Fibroblast of gingiva (primary cell): ENCODE results near the gene SMCO2.

Experiments used
- DNase-seq: peaks from one replicate; pipeline ENCODE4 v3.0.0-alpha.2; 2011; ENCODE audit warnings: low read depth

The SMCO2 gene

DNA sequence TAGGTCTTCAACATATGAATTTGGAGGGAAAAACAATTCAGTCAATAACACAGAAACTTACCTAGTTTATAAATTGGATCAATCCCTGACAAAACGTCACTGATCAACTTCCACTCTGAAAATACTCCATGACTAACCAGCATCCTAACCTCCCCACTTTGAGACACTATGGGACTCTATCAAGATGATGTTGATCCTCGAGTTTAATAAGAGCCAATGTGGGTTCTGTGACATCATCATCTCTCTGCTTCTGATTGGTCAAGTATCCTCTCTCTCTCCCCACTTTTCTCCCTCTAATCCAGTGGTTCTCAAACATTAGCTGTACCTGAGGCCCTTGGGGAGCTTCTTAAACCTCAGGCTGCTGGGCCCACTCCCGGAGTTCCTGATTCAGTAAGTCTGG lies at the start of gene SMCO2:
SMCO2 (plus strand) TSS at position 301 of the 400 bp plus-strand sequence. CDS start 23,896 bp downstream, outside the sequence.
- no peak for DNase-seq

DNA sequence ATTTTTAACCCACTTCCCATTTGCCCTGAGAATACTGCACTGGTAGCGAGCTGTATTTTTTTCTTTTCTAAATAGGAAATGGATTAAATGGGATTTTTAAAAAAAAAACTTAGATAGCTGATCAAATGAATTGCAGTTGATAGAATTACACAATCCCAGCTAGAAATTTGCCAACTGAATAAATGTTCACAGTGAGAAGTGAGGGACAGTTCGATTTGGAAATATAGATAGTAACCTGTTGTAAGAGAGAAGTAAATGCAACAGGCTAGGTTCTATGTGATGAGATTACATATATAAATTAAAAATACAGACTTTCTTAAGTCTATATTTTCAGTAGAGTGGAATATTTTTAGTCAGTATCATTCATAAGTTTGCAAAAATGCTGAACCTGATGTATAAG lies 48.1 kb upstream of the SMCO2 start:
- DNase-seq = no peak

DNA sequence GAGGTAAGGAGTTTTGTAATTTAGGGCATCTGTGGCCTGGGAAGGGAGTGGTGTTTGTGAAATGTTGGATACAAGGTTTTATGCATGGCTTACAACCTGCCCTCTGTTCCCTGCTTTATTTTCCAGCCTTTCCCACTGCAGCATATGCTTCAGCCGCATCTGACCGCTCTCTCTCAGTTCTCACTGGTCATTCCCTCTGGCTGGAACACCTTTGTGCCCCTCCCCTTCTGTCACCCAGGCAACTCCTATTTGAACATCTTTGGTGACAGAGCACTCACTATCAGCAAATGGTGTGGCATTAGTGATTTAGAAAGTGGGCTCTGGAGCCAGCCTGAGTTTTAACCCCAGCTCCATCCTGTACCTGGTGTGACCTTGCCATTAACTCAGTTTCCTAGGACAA lies 47.5 kb upstream of the SMCO2 start:
- no peak for DNase-seq

DNA sequence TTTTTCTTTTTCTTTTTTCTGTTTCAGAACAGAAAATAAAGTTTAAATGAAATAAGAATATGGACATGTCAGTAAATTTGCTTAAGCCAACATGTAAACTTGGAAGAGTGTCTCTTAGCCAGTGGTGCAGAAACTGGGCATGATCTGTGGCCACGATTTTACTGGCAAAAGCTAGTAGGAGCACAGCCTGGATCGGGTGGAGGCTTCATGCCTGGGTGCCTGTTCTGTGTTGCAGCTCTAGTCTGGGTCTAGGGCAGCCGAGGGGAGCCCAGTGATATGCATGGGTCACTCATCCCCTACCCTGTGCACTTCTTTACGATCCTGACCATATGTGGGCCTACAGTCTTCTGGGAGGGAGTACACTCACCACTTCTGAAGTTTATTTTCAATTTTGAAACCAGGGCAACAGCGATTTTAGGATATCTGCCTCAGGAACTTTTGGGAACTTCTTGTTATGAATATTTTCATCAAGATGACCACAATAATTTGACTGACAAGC lies 45.6 kb upstream of the SMCO2 start:
- peak; percentile 11 for DNase-seq

DNA sequence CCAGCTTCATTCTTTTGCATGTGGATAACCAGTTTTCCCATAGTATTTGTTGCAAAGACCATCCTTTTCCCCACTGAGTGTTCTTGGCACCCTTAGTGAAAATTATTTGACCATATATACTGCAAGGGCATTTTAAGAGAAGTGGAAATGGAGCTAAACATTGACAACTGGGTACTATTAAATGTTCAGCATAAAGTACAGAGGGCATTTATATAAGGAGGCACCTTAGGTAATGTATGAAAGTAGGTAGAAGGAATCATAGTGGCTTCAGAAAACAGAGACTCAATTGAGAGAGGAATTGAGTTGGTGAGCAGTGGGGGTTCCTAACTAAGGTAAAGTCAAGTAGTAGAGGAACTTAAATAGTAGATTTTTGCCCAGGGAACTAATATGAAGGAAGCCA lies 34.5 kb upstream of the SMCO2 start:
- no peak for DNase-seq

DNA sequence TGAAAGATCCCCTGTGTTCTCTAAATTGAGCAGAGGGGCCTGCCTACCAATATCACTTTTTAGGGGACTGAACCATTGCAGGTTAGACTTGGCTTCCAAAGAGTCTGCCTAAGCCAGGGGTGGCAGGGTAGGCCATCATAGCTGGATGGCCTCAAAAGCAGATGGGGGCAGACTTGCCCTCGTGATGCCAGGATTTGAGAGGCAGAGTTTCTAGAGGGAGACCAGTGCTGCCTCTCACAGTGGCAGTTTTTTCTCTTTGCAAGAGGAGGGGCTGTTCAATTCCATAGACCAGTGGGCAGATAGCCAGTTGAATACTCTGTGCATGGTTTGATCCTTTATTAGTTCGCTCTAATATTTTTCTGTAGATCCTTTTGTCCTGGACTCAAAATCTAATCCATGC lies 23.8 kb upstream of the SMCO2 start:
- DNase-seq = no peak

DNA sequence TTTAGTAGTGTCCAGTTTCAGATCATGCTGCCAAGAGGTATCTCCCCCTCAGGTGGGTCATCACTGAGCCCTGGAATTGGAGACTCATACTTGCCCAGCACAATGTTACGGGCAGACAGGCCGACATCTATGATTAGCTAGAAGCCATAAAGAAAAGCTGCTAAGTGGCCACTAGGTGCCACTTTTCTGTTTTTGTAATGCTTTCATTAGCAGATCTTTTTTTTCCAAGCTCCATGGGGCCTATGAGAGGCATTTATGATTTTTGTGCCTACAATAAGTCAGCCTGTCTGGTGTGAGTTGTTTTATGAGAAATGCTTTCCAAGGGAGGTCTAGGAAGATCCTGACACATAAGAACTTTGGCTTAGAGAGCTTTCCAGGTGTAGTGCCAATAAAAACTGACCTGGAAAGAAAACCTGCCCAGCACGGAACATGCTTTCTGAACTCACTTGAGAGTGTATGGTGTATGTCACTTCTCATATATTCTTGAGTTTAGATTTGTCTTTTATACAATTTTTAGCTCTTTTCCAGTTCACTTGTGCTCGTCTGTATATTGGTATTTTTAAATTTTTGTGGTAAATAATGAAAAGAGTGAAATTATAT lies 21.8 kb upstream of the SMCO2 start:
- DNase-seq = peak; percentile 66

DNA sequence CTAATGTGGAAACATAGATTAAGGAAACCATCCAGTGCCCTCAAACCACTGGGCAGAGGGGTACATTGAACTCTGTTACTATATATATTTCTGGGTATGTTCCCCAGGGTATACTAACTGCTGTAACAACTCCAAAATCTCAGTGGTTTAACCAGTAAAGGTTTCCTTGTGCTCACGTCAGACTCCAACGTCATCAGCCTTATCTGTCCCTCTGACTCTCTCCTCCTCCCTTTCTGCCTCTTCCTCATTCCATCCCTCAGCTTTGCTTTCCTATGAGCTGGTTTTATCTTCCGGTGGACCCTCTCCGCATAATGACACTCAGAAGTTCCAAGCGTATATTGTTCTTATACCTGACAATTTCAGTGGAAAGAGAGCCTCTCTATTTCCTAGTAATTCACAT lies 21.2 kb upstream of the SMCO2 start:
- DNase-seq = no peak

DNA sequence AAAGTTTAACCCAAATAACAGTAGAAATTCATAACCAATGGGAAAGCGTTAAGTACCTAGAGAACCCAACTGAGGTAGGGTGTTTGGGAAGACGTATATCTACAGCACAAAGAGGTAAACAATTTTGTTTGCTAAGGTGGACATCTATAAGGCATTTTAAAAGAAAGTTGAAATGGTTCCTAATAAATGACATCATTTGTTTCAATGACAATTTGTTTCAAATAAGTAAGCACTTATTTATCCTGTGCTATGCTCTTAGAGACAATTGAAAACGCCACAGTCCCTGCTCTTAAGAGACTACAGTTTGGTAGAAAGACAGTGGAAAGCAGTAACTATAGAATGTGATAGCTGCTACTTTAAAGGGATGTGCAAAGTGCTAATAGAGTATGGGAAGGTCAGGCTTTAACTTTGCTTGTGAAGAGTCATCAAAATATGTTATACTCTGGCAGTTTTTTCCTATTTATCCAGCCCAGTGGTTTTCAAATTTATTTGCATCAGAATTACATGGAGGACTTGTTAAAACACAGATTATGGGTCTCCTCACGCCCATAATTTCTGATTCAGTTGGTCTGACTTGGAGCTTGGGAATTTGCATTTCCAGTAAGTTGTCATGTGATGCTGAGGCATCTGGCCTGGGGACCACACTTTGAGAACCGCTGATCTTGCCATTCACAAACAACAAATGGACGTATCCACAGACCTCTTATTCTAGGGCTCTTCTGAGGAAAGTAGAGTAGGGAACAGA lies 19.6 kb upstream of the SMCO2 start:
- DNase-seq = no peak

DNA sequence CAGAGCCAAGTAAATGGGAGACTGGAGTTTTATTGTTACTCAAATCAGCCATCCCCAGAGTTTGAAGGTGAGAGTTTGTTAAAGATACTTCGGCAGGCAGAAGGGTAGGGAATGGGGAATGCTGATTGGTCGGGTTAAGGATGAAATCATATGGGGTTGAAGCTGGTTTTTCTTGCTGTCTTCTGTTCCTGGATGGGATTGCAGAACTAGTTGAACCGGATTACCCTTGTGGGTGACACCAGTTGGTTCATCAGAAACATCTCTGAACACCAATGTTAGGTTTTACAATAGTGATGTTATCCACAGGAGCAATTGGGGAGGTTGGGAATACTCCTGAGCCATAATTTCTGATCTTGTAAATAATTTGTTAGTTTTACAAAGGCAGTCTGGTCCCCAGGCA lies 18.7 kb upstream of the SMCO2 start:
- DNase-seq = no peak

DNA sequence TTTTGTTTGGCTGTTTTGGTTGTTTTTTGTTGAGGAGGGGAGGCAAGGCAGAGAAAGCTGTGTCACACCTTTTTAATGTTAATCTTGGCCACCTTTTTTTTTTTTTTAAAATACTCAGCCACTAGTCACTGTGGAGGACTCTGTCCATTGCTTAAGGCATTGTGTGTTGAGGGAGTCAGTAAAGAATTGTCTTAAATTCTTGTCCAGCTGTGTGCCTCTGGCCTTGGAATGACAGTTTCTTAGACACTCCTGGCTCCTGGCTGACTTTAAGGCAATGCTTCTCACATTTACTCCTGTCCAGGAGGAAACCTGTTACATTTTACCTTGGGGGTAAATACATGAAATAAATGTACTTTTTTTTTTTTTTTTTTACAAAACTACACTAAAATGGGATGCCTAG lies 18.1 kb upstream of the SMCO2 start:
- DNase-seq = no peak

DNA sequence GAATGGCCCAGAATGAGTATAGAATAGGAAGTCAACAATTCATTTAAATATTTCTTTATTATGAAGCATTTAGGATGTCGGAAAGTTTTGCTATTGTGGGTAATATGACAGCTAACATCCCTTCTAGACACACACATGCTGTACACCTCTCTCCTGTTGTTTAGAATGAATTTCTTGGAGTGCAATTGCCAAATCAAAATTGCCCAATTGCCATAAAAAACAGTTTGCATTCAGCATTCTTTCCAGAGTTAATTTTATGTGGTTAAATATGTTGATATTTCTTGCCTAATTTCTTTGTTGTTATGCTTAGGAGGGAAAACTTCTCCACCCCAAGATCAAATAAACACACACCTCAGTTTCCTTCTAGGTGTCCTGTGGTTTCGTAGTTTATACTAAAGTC lies 16.9 kb upstream of the SMCO2 start:
- peak; percentile 36 for DNase-seq

DNA sequence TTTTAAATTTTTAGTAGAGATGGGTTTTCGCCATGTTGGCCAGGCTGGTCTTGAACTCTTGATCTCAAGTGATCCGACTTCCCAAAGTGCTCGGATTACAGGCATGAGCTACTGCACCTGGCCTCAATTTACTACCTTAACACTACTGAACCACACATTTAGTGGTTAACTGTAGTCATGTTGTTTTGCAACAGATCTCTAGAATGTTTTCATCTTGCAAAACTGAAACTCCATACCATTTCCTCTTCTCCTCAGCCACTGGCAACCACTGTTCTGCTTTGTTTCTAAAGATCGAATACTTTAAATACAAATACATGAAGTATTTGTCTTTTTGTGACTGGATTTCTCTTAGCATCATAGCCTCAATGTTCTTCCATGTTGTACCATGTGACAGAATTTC lies 15.4 kb upstream of the SMCO2 start:
- peak; percentile 45 for DNase-seq

DNA sequence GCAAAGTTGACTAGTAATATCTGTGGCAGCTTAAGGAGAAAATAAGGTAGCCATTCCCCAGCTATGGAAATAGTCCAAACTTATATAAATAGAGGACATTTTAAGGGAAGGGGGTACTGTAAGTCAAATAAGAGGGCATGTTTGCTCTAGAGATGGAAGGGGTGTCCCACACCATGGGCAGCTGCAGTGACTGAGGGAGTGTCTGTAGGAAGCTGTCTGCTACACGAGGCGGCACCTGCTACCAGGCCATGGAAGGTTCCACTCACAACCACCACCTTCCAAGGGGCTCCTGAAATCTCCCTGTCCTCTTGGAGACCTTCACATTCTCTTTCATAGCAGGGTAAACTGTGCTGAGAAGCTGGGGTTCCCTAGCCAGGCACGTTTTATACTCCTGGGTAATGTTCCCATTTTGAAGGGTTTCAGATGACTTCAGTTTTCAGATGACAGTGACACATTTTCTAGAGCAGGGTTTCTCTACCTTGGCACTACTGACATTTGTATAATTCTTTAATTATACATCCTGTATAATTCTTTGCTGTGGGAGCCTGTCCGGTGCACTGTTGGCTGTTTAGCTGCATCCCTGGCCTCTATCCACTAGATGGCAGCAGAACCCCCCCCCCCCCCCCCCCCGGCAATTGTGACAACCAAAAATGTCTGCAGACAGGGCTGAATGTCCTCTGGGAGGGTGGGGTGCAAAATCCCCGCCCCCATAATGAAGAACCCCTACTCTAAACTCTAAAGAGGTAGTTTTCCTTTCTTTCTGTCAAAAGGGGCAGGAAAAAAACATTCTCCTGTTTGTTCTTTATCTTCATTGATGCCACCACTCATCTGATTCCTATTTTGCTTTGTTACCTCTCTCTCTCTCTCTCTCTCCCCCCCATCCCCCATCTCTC lies 11.6 kb upstream of the SMCO2 start:
- DNase-seq = no peak

DNA sequence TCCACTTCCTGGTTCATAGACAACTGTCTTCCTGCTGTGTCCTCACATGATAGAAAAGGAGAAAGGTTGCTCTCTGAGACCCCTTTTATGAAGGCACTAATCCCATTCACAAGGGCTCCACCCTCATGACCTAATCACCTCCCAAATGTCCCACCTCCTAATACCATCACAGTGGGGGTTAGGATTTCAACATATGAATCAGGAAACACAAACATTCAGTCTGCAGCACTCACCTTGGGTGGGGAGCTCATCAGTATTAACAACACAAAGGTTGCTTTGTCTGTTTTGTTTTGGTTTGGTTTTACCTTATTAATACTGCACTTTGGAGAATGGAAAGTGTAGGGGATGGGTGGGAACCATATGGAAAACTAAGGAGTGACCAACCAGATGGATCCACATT lies 10.5 kb upstream of the SMCO2 start:
- no peak for DNase-seq

DNA sequence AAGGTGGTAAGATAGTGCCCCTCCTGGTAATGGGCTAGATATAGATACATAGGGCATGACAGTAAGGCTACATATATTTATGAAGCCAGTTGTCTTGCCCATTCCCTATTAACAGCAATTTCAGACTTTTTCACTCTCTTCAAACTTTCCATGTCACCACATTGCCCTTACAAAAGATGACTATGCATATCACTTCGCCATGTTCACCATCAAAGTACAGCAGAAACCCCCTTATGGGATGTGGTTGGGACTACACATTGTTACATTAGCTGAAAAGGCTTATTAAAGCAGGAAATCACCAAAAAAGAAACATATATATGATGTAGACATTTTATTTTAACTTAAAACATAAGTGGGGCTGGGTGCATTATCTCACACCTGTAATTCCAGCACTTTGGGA lies 9.8 kb upstream of the SMCO2 start:
- DNase-seq = no peak

DNA sequence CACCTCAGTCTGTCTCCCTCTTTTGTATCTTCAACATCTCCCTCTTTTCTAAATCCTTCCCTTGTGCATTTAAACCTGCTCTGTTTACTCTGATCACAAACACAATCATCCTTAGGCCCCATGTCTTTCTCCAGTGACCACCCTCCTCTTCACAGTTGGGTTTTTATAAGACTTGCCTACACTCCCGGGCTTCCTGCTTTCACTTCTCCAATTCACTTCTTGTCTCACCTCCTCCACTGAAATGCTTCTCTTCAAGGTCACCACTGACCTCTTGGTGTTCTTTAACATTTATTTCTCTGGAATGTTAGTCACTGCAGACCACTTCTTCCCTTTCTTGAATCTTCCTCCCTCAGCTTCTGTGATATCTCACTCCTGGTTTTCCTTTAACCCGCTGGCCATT lies 8.7 kb upstream of the SMCO2 start:
- DNase-seq = no peak

DNA sequence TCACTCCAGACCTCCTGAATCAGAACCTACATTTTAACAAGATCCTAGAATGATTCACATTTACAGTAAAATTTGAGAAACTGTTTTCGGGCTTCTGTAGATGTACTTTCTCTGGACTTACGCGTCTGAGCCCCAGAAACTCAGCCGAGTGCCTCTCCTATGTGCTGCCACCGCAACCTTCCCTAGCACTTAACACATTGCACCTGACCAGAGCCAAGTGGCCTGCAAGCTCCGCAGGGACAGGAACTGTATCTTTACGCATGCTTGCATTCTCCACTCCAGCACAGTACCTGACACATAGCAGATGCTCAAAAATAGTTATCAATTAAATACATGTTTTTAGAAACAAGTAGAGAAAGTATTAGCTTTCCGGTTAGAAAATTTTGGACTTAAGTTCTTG lies 1.2 kb downstream of the SMCO2 start:
- no peak for DNase-seq

DNA sequence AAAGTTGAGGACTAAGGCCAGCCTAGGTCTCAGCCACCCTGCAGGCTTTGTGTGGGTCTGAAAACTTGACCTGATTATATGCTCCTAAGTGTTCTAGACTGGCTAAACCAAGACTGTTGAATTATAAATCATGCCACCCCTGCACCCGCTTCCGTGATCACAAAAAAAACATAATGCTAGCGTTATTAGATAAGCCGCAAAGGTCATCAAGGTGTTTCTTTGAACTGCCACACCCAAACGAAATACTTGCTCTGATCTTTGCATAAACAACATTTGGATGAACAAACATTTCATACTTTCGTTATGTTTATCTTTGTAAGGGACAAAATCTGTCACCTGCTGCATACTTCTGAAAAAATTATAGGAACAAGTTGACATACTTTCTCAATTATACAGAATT lies 2.5 kb downstream of the SMCO2 start:
- no peak for DNase-seq

DNA sequence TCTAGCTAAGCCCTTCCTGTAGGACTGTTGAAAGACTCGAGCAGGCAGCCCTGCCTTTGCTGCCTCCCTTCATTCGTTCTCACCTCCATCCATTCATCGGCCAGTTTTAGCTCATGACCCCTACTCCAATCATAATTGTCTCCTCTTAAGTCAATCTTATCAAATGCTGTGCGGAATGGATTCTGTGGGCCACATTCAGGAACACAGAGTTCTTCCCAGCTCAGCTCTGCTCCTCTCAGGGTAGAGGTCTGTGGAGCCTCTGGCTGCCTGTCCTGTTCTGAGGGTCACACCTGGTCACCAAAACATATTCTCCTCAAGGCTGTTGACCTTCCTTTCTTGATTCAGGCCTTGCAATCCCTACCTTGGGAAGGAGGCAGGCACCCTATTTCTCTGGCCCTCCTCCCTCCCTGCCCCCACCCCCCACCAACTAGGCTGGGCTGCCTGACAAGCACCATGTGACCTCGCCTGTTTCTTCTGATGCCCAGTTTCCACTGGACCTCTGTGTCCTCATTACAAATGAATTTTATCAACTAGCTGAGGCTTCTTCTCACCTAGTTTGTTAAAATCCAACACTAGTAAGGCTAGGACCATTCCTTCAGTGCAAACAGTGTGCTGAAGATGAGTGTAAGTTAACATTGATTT lies 3.5 kb downstream of the SMCO2 start:
- DNase-seq = no peak

DNA sequence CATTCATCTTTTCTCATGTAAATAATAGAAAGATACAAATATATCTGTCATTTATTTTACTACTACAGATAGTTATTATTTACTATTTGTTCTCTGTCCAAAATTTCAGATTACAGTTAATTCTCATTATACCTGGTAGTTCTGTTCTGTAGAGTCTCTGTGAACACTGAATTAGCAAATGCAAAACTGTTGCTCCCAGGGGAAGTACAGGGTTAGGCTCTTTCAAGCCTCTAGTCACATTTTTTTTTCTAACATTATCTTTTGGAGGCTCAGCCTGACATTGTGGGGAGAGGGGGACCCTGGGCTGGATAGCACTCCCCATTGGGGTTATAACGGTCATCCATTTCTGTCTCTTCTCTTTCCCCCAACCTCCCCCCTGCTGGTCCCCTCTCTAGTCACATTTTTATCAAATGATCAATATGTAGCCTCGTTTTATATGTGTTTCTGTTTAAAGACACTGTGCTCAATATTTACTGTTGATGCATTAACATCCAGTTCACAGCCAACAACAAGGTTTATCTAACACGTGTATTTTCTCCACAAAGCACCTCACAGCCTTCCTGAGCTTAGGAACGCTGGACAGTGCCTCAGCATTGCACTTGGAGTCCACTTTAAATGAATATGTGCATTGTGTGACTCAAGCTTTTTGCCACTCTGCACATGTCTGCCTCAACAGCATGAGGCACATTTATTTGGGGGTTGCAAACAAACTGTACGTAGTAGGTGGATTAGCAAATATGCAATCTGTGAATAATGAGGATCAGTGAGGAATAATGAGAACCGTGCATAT lies 4.7 kb downstream of the SMCO2 start:
- no peak for DNase-seq

DNA sequence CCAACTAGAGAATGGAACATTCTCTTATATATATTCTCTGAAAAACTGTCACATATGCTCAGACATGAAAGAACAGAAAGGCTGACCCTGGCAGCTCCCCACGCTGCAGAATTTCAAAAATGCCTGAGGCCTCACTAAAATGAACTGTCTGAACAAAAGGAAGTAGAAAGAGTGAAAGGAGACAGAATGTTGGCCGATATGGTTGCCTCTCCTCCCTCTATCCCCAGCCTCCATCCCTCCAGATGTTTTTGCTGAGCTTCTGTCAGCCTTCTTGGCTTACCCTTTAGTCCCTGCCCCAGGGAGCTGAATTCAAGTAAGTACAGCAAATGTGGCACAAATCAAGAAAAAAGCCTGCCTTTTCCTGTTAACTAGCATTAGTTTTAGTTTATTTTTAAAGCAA lies 6.9 kb downstream of the SMCO2 start:
- no peak for DNase-seq
